ENCODE results near the gene IGFLR1. TPM values are rescaled to one million over a fixed set of nuclear protein-coding genes. Genes with fewer than 3 reads are reported as not detected.
A peak's percentile ranks its signal among the peaks of the same experiment; 100 is the strongest.

IGFLR1 gene
- total and polyA plus RNA-seq, 9 of the 15 experiments (the other 6 are each of a cell fraction or from before 2014, with no cell fraction given): 1.0 to 14.3 (median 4.6) TPM

DNA sequence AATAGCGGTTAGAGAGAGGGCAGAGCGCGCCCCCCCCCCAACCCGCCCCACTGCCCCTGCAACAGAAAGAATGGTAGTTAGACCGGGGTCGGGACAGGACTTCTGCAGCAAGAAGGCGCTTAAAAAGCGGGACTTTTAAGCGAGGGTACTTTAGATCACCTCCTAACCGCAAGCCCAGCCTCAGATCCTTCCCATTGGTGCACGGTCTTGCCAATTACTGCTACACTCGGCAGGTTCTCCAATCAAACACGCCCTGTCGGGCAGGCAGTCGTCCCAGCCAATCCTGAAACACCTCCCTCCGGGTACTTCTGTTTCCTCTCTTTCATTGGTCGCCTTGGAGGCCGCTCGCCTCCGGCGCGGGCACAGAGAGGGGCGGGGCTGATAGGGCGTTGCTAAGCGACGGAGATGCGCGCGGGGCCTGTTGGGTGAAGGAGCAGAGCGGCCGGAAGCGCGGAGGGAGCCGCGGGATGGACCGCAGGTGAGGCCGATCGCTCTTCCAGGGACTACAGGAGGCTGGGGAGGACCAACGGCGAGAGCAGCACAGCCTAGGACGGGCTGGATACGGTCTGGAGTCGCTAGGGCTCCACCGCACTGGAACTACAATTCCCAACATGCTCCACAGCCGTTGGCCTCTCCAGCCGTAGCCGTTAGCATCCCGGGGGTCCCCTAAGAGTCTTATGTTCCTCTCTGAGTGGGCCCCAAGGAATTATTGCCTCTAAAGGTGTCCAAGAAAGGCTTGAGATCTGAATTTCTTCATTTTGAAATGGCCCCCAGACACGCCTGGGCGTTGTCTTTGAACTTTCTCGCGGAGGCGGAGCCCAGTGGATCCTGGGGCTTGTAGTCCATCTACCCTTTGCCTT lies 15.7 kb upstream of the IGFLR1 start, which contains the start of gene PROSER3 (continued):
- TF ChIP-seq MCM3 (IDR thresholded peaks at IDR 0.05): no peak
- TF ChIP-seq, protein P1, sequence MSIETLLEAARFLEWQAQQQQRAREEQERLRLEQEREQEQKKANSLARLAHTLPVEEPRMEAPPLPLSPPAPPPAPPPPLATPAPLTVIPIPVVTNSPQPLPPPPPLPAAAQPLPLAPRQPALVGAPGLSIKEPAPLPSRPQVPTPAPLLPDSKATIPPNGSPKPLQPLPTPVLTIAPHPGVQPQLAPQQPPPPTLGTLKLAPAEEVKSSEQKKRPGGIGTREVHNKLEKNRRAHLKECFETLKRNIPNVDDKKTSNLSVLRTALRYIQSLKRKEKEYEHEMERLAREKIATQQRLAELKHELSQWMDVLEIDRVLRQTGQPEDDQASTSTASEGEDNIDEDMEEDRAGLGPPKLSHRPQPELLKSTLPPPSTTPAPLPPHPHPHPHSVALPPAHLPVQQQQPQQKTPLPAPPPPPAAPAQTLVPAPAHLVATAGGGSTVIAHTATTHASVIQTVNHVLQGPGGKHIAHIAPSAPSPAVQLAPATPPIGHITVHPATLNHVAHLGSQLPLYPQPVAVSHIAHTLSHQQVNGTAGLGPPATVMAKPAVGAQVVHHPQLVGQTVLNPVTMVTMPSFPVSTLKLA (conservative IDR thresholded peaks at IDR 0.05): peak; percentile 24 to 64
- TF ChIP-seq, protein P2, sequence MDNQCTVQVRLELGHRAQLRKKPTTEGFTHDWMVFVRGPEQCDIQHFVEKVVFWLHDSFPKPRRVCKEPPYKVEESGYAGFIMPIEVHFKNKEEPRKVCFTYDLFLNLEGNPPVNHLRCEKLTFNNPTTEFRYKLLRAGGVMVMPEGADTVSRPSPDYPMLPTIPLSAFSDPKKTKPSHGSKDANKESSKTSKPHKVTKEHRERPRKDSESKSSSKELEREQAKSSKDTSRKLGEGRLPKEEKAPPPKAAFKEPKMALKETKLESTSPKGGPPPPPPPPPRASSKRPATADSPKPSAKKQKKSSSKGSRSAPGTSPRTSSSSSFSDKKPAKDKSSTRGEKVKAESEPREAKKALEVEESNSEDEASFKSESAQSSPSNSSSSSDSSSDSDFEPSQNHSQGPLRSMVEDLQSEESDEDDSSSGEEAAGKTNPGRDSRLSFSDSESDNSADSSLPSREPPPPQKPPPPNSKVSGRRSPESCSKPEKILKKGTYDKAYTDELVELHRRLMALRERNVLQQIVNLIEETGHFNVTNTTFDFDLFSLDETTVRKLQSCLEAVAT (IDR thresholded peaks at IDR 0.05): peak; percentile 99
- TF ChIP-seq SNIP1 (IDR thresholded peaks at IDR 0.05; ENCODE audit: low read depth): no peak
- TF ChIP-seq, protein P3, sequence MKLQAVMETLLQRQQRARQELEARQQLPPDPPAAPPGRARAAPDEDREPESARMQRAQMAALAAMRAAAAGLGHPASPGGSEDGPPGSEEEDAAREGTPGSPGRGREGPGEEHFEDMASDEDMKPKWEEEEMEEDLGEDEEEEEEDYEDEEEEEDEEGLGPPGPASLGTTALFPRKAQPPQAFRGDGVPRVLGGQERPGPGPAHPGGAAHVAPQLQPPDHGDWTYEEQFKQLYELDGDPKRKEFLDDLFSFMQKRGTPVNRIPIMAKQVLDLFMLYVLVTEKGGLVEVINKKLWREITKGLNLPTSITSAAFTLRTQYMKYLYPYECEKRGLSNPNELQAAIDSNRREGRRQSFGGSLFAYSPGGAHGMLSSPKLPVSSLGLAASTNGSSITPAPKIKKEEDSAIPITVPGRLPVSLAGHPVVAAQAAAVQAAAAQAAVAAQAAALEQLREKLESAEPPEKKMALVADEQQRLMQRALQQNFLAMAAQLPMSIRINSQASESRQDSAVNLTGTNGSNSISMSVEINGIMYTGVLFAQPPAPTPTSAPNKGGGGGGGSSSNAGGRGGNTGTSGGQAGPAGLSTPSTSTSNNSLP (IDR thresholded peaks at IDR 0.05; ENCODE audit: borderline replicate concordance, low read depth, low read length): peak; percentile 77
- TF ChIP-seq NR4A1 (CRISPR knock-in tag; IDR thresholded peaks at IDR 0.05): no peak
- TF ChIP-seq NR4A1 (tag; IDR thresholded peaks at IDR 0.05): 0 out of 2 replicates have a peak, but pooled peaks have one; percentile 42
- TF ChIP-seq ZNF311 (CRISPR knock-in tag; IDR thresholded peaks at IDR 0.05): peak; percentile 70; the same call in 1 of the 2 replicates
- TF ChIP-seq SMAD1 (IDR thresholded peaks at IDR 0.05; ENCODE audit: low read depth, low read length, partially characterized antibody): peak; percentile 60
- TF ChIP-seq ZNF263 (CRISPR knock-in tag; IDR thresholded peaks at IDR 0.05; ENCODE audit: borderline replicate concordance): peak; percentile 86
- TF ChIP-seq ZNF830 (CRISPR knock-in tag; IDR thresholded peaks at IDR 0.05): no peak
- no peak for TF ChIP-seq ZFP36 (IDR thresholded peaks at IDR 0.05; ENCODE audit: low read depth, low read length, partially characterized antibody)
- TF ChIP-seq TARDBP (IDR thresholded peaks at IDR 0.05): peak; percentile 93
- TF ChIP-seq FOS (IDR thresholded peaks at IDR 0.05; ENCODE audit: extremely low read depth, insufficient read length): peak; percentile 100
- TF ChIP-seq GABPA (tag; conservative IDR thresholded peaks at IDR 0.05; ENCODE audit: low read depth): peak; percentile 88
- TF ChIP-seq NFIC (IDR thresholded peaks at IDR 0.05): no peak
- TF ChIP-seq, protein P4, sequence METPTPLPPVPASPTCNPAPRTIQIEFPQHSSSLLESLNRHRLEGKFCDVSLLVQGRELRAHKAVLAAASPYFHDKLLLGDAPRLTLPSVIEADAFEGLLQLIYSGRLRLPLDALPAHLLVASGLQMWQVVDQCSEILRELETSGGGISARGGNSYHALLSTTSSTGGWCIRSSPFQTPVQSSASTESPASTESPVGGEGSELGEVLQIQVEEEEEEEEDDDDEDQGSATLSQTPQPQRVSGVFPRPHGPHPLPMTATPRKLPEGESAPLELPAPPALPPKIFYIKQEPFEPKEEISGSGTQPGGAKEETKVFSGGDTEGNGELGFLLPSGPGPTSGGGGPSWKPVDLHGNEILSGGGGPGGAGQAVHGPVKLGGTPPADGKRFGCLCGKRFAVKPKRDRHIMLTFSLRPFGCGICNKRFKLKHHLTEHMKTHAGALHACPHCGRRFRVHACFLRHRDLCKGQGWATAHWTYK (CRISPR knock-in tag; IDR thresholded peaks at IDR 0.05): 0 out of 2 replicates have a peak, but pooled peaks have one; percentile 31
- TF ChIP-seq CC2D1A (IDR thresholded peaks at IDR 0.05): no peak
- TF ChIP-seq ZBED1 (IDR thresholded peaks at IDR 0.05): no peak
- peak; percentile 60 for TF ChIP-seq L3MBTL2 (IDR thresholded peaks at IDR 0.05)
- TF ChIP-seq, protein P5, sequence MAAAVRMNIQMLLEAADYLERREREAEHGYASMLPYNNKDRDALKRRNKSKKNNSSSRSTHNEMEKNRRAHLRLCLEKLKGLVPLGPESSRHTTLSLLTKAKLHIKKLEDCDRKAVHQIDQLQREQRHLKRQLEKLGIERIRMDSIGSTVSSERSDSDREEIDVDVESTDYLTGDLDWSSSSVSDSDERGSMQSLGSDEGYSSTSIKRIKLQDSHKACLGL (CRISPR knock-in tag; IDR thresholded peaks at IDR 0.05; ENCODE audit: borderline replicate concordance, poor library complexity, severe bottlenecking): no peak
